ENCODE data around the gene RAN.
A peak's percentile ranks its signal among the peaks of the same experiment; 100 is the strongest.
"Not testable (repeated sequence)": the region's sequence is repeated elsewhere in the genome, so short reads cannot be mapped to it uniquely, and the experiment has no call there.

RAN gene

DNA sequence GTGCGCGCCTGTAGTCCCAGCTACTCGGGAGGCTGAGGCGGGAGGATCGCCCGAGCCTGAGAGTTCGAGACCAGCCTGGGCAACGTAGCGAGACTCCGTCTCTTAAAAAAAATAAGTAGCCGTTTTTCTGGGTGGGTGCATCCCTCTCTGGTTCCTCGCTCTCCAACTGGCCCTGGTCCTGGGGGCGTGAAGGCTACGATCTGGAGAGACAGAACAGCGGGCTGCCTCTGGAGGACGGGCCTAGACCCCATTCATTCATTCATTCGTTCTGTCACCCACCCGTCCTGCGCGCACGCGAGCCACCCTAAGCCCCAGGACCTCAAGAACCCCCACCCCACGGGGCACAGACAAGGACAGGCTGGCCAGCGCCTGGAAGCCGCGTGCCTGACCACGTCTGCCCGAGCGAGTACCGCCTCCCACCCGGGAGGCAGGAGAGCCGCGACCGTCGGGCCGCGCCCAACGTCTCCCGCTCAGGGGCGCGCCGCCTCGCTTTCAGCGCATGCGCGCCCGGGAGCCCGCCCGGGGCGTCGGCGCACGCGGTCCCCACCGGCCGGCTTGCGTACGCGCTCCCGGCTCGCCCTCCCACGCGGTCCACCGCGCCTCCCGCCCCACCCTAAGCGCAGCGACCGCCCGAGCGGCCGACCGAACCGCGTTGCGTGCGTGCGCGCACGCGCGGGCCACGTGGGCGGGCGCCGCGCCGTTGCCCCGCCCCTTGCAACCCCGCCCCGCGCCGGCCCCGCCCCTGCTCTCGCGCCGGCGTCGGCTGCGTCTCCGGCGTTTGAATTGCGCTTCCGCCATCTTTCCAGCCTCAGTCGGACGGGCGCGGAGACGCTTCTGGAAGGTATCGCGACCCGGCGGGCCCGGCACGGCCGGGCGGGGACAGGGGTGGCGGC lies at the start of gene RAN:
TSS of gene RAN (plus strand) at position 781 of the 893 bp plus-strand sequence. CDS start 528 bp downstream, outside the sequence.
- DNase-seq, result peak; percentile 94

- no peak for DNase-seq
Observed at GRCh38 chr12:130825771-130826150, 46.1 kb upstream of the RAN start.

DNA sequence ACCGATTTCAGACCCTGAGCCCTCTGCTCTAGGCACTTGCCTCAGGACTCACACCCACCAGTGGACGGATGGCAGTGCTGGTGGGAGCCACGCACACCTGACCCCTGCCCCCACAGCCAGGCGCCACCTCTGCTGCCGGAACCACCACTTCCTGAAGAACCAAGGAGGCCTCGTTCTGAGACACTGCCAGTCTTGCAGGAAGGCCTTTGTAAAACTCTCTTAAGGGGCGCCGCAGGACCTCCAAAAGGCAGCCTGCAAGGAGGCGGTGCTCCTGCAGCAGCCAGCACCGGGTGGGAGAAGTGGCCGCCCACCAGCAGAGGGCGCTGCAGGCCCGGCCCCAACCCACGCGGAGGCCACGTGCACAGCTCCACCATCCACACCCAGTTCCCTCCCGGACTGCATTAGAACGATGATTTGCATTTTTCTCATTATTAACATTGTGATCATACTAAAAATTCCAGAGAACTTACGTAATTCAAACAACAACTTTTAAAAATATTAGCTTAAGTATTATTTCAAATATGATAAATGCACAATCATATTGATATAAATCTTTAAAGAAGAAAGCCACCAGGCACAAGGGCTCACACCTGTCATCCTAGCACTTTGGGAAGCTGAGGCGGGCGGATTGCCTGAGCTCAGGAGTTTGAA lies 45.6 kb upstream of the RAN start:
- peak; percentile 68 for DNase-seq

DNA sequence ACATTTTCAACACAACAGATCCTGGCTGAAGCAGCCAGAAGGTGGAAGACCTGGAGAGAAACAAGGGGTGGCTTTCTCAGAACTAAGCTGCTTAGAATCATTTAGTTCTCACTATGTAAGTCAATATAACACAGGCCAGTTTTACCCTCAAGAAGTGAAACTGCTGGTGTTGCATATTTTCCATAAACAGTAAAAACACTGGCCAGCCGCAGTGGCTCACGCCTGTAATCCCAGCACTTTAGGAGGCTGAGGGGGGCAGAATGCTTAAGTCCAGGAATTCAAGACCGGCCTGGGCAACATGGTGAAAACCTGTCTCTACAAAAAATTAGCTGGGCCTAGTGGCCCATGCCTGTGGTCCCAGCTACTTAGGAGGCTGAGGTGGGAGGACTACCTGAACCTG lies 44.4 kb upstream of the RAN start:
- no peak for DNase-seq

DNA sequence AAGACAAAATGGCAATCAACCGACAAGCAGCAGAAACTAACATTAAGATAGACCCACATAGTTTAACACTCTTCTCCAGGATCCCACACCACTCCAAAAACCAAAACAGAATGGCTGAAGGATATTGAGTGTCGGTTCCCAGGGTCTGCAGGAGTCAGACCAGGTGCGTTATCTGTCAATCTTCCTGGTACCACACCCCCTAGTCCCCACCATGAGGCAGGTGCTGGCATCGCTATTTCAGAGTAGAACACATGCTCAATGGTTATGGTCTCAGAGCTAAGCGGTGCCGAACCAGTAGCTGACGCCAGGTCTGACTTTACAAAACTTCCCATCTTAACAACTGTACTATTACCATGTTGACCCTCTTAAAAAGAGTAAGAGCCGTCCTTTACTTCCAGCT lies 43.0 kb upstream of the RAN start:
- DNase-seq, result no peak

DNA sequence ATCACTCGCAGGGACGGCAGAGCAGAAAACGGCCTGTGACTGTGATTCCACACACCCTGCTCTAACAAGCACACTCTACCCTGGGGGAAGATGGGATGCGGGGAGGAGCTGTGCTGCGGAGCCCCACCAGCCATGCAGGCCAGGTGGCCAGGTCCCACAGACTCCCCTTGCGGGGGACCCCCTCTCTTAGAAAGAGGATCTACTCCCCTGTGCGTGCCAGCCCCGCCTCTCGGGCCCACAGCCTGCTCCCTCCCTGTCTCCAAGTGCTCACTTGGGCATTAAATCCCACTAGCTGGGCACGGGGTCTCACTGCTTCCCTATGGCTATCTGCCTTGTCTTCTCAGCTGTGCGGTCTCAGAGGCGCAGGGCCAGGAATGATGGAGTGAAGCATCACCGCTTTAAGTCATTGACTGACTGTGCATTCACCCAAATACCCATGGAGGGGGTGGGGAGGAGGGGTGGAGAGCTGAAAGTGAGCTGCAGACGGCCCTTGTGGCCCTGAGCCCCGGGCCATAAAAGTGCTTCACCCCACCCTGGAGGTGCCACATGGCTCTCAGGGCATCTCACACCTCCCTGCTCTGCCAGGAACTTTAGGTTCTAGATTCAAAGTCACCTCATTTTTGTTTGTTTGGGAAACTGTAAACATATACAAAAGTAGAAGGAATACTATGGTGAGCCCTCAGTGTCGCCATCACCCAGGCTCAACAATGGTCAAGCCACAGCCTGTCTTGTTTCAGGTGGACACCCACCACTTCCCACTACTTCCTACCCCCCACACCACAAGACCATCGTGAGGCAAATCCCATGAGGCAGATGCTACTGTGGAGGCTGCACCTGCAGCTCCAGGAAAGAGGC lies 42.2 kb upstream of the RAN start:
- no peak for DNase-seq

- DNase-seq, result no peak
Observed at GRCh38 chr12:130830246-130830551, 41.7 kb upstream of the RAN start.

- DNase-seq, result no peak
Observed at GRCh38 chr12:130831246-130831645, 40.6 kb upstream of the RAN start.

DNA sequence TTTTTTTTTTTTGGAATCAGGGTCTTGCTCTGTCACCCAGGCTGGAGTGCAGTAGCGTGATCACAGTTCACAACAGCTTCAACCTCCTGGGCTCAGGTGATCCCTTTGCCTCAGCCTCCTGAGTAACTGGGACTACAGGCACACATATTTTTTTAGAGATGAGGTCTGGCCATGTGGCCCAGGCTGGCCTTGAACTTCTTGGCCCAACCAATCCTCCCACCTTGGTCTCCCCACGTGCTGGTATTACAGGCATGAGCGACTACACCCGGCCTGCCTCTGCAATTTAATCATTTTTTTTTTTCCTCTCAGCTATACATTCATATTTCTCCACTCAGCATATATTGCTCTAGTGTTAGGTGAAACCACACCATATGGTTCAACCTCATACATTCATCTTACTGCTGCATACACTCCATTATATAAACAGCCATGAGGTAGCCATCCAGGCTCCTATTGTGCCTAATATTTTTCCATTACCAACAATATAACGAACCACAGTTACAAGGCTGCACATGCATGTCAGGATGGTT lies 39.9 kb upstream of the RAN start:
- DNase-seq, result no peak

DNA sequence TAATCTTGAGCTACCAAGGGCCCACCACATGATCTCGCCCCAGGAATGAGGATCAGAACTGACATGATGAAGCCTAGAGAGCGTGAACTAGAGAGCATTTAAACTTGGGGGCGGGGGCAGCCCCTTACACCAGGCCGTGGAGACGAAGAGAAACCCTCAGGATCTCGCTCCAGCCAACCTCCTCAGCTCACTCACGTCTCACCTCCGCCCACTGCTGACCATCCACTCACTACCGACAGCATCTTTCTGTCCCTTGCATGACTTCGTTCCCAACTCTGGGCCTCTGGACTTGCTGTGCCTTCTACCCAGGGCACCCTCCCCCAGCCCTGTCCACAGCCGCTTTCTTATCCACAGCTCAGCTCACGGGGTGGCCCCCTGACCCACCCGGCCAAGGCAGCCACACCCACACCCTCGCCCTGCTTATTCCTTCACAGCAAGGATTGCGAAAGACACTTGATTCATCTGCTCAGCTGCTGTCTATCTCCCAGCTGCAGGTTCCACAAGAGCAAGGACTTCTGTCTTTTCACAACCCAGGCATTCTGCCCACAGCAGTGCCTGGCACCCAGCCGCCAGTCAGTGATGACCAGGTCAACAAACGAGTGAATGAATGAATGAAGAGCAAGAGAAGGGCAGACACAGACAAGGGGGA lies 39.2 kb upstream of the RAN start:
- peak; percentile 37 for DNase-seq

DNA sequence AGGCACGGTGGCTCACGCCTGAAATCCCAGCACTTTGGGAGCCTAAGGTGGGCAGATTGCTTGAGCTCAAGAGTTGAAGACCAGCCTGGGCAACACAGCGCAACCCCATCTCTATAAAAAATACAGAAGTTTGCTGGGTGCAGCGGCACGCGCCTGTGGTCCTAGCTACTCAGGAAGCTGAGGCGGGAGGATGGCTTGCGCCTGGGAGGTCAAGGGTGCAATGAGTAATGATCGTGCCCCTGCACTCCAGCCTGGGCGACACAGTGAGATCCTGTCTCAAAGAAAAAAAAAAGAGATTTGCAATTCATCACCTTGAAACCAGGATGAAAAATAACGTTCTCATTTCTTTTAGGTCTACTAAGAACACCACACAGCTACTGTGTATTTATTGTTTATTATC lies 36.9 kb upstream of the RAN start:
- DNase-seq, result no peak

GRCh38 chr12:130835436-130835835 lies 36.4 kb upstream of the RAN start:
- no peak for DNase-seq

- DNase-seq, result no peak
Observed at GRCh38 chr12:130838284-130838950, 33.4 kb upstream of the RAN start.

- peak; percentile 76 for DNase-seq
Observed at GRCh38 chr12:130838951-130839769, 32.7 kb upstream of the RAN start, which contains the start of gene STX2. STX2 (minus strand) TSS chr12:130839250; CDS start chr12:130839099, 151 bp downstream.

DNA sequence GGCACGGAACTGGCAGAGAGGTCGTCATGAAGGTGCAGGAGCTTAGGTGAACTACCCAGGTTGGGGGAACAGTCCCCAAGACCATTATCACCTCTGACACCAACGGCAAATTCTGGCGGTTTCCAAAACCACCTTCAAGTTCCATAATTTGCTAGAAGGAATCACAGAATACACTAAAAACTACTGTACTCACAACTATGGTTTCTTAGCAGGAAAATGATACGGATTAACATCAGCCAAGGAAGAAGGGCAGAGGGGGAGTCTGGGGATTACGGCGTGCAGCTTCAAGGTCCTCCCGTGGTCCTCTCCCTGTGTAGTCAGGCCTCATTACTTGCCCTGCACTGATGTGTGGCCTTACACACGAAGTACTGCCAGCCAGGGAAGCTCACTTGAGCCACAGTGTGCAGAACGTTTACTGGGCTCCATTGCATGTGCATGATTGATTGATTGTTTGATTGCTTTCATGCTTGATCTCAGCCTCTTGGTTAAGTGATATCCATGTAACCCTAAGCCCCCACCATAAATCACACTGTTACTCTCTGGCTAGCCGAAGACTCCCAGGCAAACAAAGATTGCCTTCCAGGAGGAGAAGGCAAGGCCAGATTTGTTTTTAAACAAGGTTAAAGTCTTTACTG lies 32.0 kb upstream of the RAN start:
- DNase-seq, result no peak

DNA sequence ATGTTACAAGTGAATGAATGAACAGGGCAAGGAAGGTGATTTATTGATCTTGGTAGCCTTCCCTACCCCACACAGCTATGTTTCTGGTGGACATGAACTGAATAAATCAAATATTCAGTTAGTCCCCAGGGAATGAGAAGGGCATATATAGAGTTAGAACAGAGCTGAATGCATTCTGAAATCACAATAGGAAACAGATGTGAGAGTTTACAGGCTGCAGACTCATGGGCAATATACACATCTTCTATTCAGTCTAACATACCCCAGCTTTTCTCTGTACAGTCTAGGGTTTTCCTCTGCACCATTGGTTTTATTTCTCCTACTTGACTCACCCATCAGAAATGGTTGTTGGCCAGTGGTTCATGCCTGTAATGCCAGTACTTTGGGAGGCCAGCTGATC lies 25.5 kb upstream of the RAN start:
- DNase-seq, result peak; percentile 98

GRCh38 chr12:130847112-130847511 lies 24.8 kb upstream of the RAN start:
- DNase-seq, result peak; percentile 58

GRCh38 chr12:130848105-130848504 lies 23.8 kb upstream of the RAN start:
- DNase-seq, result not testable (repeated sequence)

DNA sequence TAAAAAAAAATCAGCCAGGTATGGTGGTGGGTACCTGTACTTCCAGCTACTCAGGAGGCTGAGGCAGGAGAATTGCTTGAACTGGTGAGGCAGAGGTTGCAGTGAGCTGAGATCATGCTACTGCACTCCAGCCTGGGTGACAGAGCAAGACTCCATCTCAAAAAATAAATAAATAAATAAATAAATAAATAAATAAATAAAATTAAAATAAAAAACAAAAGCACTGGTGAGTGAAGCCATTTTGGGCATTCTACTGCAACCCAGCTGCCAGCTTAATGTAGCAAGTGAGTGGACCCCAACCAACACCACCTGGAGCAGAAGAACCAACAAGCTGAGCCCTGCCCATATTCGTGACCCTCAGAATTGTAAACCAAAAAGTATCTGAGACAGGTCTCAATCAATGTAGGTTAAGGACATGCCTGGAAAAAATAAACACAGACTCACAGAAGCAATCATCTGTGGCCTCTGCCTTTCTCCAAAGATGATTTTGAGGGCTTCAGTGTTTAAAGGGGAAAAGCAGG lies 23.0 kb upstream of the RAN start:
- DNase-seq, result not testable (repeated sequence)
